Measurements from ENCODE around the gene ZNF883. TPM values are rescaled to one million over a fixed set of nuclear protein-coding genes. Genes with fewer than 3 reads are reported as not detected.
A peak's percentile ranks its signal among the peaks of the same experiment; 100 is the strongest.
"Not testable (repeated sequence)": the region's sequence is repeated elsewhere in the genome, so short reads cannot be mapped to it uniquely, and the experiment has no call there.

Gene ZNF883
- 3.3 to 5.8 TPM (median 4.5 TPM) in 3 replicates for total RNA-seq
- long read RNA-seq, partial matches to known transcripts: 0 of 4 reads
- long read RNA-seq, other reads (novel, unspliced or antisense): 2 of 4 reads

DNA sequence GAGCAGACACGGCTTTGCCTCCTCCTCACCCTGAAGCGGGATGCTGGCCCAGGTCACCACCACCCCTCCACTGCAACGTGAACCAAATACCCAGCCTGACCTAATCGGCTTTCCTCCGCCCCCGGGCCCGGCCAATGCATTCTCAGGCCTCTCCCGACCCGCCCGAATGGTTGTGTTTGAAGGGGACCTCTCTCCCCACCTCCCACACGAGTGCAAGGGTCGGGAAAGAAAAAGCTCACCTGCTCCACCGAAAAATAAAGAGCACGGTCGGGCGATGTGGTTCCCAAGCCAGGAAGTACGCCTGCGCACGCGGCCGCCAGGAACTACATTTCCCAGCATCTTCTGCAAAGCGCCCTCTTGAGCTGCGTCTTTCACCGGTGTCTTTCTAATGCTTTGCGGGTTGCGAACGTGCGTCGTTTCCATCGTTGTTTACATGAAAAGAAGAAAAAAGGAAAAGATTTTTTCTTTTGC is at the start of gene ZNF883:
TSS of gene ZNF883 (minus strand) at position 282 of the 471 bp plus-strand sequence.
- DNase-seq (ENCODE audit: low spot score): no peak
- Mint-ChIP-seq H3K27me3 (ENCODE audit: low read depth) (no peaks in the 10 kb centered on the region), H3K9me3 (ENCODE audit: low read depth) (peaks cover 59% of the 10 kb centered on the region), H3K4me3 (ENCODE audit: unreplicated experiment) (peak within 1 kb of the TSS; percentile 86), H3K4me1 (ENCODE audit: low read depth) (peaks cover 11% of the 10 kb centered on the region), H3K36me3 (ENCODE audit: low read depth) (peaks cover 13% of the 10 kb centered on the region), H3K27ac (ENCODE audit: unreplicated experiment) (peak within 1 kb of the TSS; percentile 51)
- TF ChIP-seq, protein P1, sequence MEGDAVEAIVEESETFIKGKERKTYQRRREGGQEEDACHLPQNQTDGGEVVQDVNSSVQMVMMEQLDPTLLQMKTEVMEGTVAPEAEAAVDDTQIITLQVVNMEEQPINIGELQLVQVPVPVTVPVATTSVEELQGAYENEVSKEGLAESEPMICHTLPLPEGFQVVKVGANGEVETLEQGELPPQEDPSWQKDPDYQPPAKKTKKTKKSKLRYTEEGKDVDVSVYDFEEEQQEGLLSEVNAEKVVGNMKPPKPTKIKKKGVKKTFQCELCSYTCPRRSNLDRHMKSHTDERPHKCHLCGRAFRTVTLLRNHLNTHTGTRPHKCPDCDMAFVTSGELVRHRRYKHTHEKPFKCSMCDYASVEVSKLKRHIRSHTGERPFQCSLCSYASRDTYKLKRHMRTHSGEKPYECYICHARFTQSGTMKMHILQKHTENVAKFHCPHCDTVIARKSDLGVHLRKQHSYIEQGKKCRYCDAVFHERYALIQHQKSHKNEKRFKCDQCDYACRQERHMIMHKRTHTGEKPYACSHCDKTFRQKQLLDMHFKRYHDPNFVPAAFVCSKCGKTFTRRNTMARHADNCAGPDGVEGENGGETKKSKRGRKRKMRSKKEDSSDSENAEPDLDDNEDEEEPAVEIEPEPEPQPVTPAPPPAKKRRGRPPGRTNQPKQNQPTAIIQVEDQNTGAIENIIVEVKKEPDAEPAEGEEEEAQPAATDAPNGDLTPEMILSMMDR (IDR thresholded peaks at IDR 0.05): peak; percentile 42

DNA sequence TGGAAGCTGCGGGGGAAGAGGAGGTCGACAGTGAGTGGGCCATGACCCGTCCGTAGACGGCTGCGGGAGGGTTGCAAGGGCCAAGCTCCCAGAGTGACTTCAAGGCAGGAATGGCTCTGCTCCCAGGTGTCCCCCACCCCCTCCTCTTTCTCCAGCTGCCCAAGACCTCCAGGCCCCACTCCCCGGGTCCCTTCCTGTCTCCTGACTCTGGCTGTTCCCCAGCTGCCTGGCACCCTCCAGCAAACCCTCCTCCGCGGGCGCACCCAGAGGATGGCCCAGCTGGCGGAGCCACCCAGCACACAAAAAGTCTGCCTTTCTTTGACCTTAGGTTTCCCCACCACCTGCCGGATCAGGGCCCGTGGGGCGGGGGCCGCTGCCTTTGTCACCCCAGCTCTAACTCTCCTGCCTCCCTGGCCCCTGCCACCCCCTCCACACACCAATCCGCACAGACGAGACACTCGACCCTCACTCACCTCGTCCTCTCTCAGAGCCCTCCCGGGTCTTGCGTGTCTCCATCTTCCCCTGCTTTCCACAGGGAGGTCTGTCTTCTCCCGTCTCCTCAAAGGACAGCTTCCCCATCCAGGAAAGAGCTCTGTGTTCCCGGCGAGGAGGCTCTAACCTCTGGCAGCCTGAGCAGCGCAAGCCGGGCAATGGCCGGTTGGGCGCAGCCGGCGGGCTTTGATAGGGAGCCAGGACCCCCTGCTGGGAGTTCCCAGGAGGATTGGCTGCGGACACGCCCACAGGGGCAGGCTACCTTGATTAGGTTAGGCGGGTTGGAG is 49.3 kb upstream of the ZNF883 start:
- DNase-seq (ENCODE audit: low spot score): peak; percentile 97
- H3K27me3 Mint-ChIP-seq (ENCODE audit: low read depth): not testable (repeated sequence)

DNA sequence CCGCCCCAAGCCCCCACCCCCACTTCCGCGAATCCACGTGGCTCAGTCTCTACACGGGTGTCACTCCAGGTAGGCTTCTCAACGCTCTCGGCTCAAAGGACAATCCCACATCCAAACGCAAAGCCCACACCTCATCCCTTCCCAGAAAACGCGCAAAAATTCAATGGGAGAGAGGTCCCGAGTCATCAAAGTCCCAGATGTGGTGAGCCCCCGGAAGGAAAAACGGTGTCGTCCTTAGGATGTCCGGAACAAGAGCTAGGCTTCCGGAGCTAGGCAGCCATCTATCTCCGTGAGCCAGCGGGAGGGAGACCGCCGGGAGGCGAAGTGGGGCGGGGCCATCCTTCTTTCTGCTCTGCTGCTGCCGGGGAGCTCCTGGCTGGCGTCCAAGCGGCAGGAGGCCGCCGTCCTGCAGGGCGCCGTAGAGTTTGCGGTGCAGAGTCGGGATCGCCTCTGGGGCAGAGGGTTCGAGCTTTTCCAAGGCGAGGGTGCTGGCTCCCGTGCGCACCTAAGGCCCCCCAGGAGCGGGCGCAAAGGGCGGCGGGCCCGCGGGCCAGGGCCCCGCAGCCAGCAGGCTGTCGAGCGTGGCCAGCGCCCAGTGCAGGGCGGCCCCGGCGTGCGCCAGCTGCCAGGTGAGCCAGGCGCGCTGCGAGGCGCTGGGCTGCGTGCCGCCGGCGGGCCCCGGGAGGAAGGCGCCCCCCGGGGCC is 47.7 kb upstream of the ZNF883 start:
- H3K4me1 Mint-ChIP-seq (ENCODE audit: low read depth); H3K27me3 Mint-ChIP-seq (ENCODE audit: low read depth); H3K27ac Mint-ChIP-seq (ENCODE audit: unreplicated experiment); H3K9me3 Mint-ChIP-seq (ENCODE audit: low read depth); H3K4me3 Mint-ChIP-seq (ENCODE audit: unreplicated experiment); H3K36me3 Mint-ChIP-seq (ENCODE audit: low read depth): not testable (repeated sequence)
- DNase-seq (ENCODE audit: low spot score): peak; percentile 97

More for the DNA sequence above, 49.3 kb upstream of the ZNF883 start:
- not testable (repeated sequence) for H3K4me3 Mint-ChIP-seq (ENCODE audit: unreplicated experiment); H3K9me3 Mint-ChIP-seq (ENCODE audit: low read depth); H3K27ac Mint-ChIP-seq (ENCODE audit: unreplicated experiment); H3K4me1 Mint-ChIP-seq (ENCODE audit: low read depth); H3K36me3 Mint-ChIP-seq (ENCODE audit: low read depth)

DNA sequence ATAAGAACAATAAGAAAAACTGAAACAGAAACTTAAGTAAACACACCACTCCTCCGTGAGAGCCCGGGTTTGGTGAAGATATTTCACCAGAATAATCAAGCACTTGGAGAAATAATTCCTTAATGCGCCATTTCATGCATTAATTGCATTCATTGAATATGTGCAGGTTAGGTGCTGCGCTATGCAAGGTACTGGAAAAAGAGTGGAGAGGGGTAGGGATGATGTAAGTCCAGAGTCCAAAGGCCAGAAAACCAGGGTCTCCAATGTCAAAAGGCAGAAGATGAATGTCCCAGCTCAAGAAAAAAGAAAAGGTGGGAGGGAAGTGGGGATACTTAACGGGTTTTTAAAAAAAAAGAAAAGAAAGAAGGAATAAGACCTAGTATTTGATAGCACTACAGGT is 45.2 kb upstream of the ZNF883 start:
- Mint-ChIP-seq H3K27ac (ENCODE audit: unreplicated experiment) (no peak overlapping the region), H3K9me3 (ENCODE audit: low read depth) (peaks cover 7% of the 10 kb centered on the region)

DNA sequence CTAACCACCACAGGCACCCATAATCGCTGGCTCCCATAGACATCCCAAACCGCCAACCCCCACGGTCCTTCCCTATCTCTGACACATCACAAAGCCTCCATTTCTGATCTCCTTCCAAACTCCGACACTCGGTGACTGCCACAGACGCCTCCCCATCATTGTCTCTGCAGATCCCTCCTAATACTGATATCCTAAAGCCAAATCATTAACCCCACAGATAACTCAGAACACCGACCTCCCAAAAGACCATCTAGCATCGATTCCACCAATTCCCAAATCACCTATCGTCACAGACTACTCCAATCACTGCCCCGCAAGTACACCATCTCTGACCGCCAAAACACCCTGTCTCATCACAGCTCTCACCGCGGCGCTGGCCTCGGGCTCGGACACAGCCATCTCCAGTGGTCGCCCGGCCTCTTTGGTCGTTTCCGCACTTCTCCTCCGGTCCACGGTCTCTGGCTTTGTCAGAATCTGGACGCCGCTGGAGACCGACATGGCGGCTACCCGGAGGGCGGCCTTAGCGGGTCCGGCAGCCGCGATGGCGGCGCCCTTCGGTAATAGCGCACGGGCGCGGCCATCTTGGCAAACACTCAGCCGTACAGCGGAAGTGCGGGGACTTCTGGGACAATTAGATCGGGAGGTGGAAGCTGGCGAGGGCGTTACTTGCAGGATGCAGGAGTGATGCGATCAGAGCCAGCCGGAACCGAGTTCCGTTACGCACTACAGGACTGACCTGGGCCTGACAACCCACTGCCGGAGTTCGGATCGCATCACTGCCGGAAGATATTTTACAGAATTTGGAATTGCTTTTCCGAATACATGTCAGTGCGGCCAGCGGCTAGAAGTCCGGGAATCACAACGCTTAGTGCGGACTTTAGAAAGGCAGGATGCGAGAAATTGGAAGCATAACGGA is 44.5 kb upstream of the ZNF883 start, which contains the start of gene ZFP37:
TSS of gene ZFP37 (minus strand) at position 534 of the 916 bp plus-strand sequence. CDS start at position 498, 36 bp downstream.
- no peak within 1 kb of the TSS for H3K4me3 Mint-ChIP-seq (ENCODE audit: unreplicated experiment)
- H3K9me3 Mint-ChIP-seq (ENCODE audit: low read depth): peaks cover 7% of the 10 kb centered on the region
- peaks cover 2% of the 10 kb centered on the region for H3K36me3 Mint-ChIP-seq (ENCODE audit: low read depth)
- no peaks in the 10 kb centered on the region for H3K4me1 Mint-ChIP-seq (ENCODE audit: low read depth)
- no peak within 1 kb of the TSS for H3K27ac Mint-ChIP-seq (ENCODE audit: unreplicated experiment)
- no peaks in the 10 kb centered on the region for H3K27me3 Mint-ChIP-seq (ENCODE audit: low read depth)
- TF ChIP-seq, protein P1 (IDR thresholded peaks at IDR 0.05): no peak
- DNase-seq (ENCODE audit: low spot score): peak; percentile 97

More for the DNA sequence above, 45.2 kb upstream of the ZNF883 start:
- Mint-ChIP-seq H3K27me3 (ENCODE audit: low read depth) (no peaks in the 10 kb centered on the region), H3K36me3 (ENCODE audit: low read depth) (peaks cover 2% of the 10 kb centered on the region), H3K4me3 (ENCODE audit: unreplicated experiment) (no peak overlapping the region), H3K4me1 (ENCODE audit: low read depth) (no peaks in the 10 kb centered on the region)
- no peak for DNase-seq (ENCODE audit: low spot score)
- TF ChIP-seq, protein P1 (IDR thresholded peaks at IDR 0.05): no peak
